SIG-M5 (cell line): Measurements from ENCODE around the gene NTN4.
"Not testable (repeated sequence)": the region's sequence is repeated elsewhere in the genome, so short reads cannot be mapped to it uniquely, and the experiment has no call there.

Experiments
- DNase-seq: peaks from one replicate; lab custom pipeline; 2025; lab: John Stamatoyannopoulos, UW

The NTN4 gene

DNA sequence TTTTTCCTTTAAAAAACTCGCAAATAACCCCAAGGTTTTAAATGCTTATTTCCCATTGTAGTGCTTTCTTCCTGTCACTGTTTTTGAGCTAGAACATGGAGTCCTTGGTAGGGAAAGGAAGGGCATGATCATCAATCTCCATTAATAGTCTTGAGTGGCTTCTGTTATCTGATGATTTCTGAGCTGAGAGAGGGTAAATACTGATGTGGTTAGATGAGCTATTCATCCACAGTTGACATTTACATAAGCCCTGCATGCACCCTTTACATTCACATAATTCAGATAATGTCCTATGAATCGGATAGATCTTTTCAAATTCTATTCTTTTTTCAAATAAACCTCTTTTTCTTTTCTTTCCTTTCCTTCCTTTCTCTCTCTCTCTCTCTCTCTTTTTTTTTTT, 81.4 kb downstream of the NTN4 start:
- no peak for DNase-seq

- no peak for DNase-seq
Measured at GRCh38 chr12:95705143-95705542, 85.4 kb downstream of the NTN4 start.

GRCh38 chr12:95703986-95704385, 86.6 kb downstream of the NTN4 start:
- DNase-seq = no peak

DNA sequence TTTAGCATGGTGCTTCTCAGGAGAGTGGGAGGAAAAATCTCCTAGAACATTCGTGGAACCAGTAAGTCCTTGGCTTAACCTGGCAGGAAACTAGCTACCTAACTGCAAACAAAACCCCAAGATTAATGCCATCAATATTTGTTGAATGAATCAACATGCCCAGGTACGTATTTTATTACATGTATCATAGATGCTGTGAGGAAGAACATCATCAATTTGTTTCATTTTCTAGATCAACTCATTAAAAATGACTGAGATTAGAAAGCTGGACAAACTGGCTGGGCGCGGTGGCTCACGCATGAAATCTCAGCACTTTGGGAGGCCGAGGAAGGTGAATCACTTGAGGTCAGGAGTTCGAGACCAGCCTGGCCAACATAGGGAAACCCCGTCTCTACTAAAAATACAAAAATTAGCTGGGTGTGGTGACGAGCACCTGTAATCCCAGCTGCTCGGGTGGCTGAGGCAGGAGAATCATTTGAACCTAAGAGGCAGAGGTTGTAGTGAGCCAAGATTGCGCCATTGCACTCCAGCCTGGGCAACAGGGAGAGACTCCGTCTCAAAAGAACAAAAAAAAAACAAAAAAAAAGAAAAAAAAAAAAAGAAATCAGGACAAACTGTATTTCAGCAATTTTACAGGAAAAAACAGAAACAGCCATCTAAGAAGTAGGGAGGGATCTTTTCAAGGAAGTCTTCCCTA, 88.7 kb downstream of the NTN4 start:
- DNase-seq = no peak

DNA sequence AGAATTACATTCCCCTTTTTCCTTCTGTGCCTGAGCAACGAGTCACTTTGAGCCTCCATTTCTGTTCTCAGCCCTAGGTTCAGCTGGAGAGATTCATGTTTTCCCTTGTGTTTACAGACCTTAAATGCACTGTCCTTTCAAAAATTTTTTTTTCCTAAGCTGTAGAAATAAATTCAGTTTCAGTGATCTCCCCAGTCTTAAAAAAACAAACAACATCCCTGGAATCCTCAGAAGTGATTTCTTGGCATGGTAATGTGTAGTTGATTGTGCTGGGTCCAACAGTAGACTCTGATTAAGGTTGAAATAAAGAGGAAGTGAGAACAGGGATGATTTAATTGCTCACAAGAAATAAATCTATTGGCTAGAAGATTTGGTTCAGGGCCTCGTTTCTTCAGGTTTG, 89.3 kb downstream of the NTN4 start:
- DNase-seq = no peak

GRCh38 chr12:95700316-95700785, 90.2 kb downstream of the NTN4 start:
- DNase-seq = no peak

- no peak for DNase-seq
Measured at GRCh38 chr12:95699579-95699978, 91.0 kb downstream of the NTN4 start.

- DNase-seq = no peak
Measured at GRCh38 chr12:95694136-95694535, 96.4 kb downstream of the NTN4 start.

- no peak for DNase-seq
Measured at GRCh38 chr12:95693689-95694088, 96.9 kb downstream of the NTN4 start.

DNA sequence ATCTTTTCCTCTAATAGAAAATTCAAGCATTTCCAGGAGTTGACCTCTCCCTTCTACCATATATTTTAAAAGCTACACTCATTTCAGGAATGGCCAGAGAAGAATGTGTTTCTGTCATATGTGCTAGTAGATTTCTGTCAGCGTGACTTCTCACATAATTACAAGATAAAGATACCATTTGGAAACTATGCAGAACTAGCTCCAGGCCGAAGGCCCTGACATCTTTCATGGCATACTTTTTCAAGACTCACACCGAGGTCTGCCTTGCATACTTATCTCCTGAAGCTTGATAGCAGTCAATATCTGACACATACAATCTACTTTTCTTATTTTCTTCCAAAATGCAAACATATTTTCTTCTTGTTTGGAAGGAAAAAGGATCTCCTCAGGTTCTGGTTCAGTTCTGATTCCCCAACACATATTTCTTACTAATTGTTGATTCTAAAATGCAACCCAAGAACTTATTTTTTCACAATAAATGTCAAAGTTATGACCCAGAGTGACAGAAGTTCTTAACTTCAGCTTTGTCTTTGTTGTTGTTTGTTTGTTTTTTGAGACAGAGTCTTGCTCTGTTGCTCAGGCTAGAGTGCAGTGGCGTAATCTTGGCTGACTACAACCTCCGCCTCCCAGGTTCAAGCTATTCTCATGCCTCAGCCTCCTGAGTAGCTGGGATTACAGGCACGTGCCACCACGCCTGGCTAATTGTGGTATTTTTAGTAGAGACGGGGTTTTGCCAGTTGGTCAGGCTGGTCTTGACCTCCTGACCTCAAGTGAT, 99.5 kb downstream of the NTN4 start:
- DNase-seq = no peak

GRCh38 chr12:95687937-95688336, 102.6 kb downstream of the NTN4 start:
- no peak for DNase-seq

- no peak for DNase-seq
Measured at GRCh38 chr12:95683418-95683817, 107.1 kb downstream of the NTN4 start.

DNA sequence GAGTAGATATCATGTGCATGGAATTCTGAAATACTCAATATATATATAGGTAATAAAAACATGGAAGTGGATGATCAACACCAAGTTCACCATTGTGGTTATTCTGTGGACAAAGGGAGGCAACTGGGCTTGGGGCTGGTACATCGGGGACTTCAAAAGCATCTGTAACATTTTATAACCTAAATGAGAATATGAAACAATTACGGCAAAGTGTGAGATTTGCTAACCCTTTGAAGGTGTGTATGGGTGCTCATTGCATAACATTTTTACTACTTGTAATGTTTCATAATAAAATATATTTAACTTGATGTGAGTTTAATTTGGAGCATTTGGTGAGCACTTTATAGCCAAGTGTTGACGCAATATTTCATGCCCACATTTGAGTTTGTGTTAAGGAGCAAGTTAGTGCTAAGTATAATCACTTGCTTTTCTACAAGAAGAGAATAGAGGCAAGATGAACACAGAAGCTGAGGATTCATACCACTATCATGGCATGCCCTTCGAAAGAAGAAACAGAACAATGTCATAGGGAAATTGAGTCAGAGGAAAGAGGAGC, 109.3 kb downstream of the NTN4 start:
- DNase-seq = no peak

DNA sequence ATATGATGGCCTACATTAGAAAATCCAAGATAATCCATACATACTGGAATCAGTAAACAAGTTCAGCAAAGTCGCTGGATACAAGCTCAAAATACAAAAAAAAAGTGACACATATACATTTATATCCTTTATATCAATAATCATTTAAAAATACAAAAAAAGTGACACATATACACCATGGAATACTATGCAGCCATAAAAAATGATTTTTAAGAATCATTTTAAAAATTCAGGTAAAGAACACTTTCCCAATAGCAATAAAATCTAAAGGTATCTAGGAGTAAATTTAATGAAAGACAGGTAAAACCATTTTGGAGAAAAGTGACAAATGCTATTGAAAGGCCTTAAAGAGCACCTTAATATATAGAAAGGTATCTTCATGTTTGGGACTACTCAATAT, 111.9 kb downstream of the NTN4 start:
- DNase-seq = no peak

GRCh38 chr12:95677782-95678181, 112.8 kb downstream of the NTN4 start:
- DNase-seq = not testable (repeated sequence)

DNA sequence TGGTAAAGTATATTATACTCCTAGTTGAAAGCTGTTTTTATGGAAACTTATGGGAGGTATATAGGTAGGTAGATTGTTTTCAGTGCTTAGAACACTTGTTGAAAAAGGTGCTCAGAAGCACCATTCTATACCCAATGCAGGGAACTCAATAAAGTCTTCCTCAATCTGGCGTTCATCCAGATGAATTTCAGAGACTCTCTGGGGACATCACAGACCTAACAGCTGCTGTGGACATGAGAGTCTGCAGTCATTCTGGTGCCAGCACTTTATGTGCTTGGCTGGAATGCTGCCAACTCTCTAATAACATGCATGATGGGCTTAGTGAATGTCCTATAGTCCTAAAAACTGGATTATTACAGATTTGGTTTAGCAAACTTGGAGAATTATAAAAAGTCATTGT, 115.9 kb downstream of the NTN4 start:
- DNase-seq = no peak

- DNase-seq = no peak
Measured at GRCh38 chr12:95674163-95674562, 116.4 kb downstream of the NTN4 start.

GRCh38 chr12:95673576-95673975, 117.0 kb downstream of the NTN4 start:
- DNase-seq = no peak

GRCh38 chr12:95672166-95672565, 118.4 kb downstream of the NTN4 start:
- DNase-seq = no peak

- DNase-seq = no peak
Measured at GRCh38 chr12:95671265-95671664, 119.3 kb downstream of the NTN4 start.

DNA sequence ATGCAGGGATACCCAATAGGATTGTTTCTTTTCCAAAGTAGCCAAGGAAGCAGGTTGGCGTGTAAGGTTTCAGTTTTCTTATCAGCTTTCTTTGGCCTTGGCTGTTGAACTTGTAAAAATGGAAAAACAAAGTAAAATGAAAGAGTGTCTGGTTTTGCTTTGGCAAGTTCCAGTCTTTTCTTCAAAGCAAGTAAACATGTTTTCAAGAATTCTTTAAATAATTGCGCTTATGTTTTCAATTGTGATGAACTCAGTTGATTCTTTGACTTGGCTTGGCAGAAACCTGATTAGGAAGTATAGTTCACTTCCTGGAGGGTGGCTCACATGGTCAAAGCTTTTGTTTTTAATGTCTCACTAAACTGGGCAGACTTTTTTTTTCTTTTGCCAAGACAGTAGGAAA, 127.0 kb downstream of the NTN4 start:
- no peak for DNase-seq

DNA sequence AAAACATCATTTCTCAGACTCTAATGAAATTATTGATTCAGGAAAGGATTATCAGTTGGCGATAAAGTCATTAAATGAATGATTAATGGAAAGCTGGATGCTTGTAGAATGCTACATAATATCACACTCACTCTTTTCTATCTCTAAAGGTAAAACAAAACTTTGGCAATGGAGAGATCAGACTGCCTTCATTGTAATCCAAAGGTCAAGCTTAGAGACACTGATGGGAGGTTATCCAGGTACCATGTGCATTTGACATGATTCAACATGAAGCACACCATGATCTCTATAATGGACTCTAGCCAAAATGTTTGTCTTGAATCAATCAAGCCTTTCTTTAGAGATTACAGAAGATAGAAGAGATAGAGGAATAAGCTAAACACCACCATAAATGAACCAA, 129.2 kb downstream of the NTN4 start:
- DNase-seq = no peak

GRCh38 chr12:95658386-95658785, 132.2 kb downstream of the NTN4 start:
- DNase-seq = no peak
